GM23248 (cell line): Measurements from ENCODE around the gene TMPRSS2.

Source experiments
- EZH2 ChIP-seq: fragments of 200-600 bp; sonication (generic); IDR thresholded peaks from 2 replicates; pipeline ENCODE4 v1.6.1; 2018; ENCODE audit warnings: antibody characterized with exemption, mild to moderate bottlenecking; ENCODE audit not compliant: insufficient read depth, poor library complexity, severe bottlenecking
- EZH2phosphoT487 ChIP-seq: fragments of 200-600 bp; sonication (generic); IDR thresholded peaks from 2 replicates; pipeline ENCODE4 v1.6.1; 2018; ENCODE audit warnings: antibody characterized with exemption, moderate library complexity, mild to moderate bottlenecking, low read depth; ENCODE audit not compliant: insufficient read depth

DNA sequence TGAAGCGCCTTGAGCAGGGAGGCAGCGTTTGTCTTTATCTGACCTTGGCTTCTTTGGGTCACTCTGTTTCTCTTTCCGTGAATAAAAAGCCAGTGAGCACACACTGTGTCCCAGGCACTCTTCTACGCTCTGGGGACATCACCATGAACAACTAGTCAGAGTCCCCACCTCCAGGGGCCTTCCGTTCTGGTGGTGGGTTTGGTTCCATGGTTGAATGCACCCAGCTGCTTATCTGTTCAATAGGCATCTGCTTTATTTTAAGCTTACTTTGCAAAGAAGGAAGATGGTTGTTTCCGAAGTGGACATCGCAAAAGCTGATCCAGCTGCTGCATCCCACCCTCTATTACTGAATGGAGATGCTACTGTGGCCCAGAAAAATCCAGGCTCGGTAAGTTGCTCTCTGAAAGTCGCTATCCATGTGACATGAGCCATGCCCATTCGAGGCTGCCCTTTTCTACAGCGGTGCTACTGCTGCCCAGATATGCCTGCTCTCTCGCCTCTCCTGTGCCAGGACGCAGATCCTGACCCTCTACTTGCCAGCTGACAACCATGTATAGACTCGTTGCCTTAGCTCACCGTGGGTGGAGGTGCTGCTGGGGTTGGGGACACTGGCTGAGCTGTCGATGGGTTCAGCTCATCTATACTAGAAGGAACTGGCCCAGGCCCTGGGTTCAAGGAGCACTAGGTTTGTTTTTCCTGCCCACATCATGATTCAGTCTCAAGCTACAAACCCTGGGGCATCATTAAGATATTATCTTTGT is 76.0 kb downstream of the TMPRSS2 start:
- TF ChIP-seq EZH2: no peak
- TF ChIP-seq EZH2phosphoT487: no peak
